Bronchial epithelial cell (primary cell): Measurements from ENCODE around the gene ZNF608. TPM values are rescaled to one million over a fixed set of nuclear protein-coding genes. Genes with fewer than 3 reads are reported as not detected.

Source experiments
- DNase-seq: peaks from one replicate; pipeline ENCODE4 v3.0.0-alpha.2; 2010; ENCODE audit warnings: low read depth
- FAIRE-seq: peaks from 2 replicates; lab custom pipeline; 2011; peaks lifted over from hg19 to GRCh38; lab: Jason Lieb, UNC
- H3K27me3 ChIP-seq: 2 replicates; pipeline ENCODE4 v1.5.1; 2011; ENCODE audit warnings: low read length; ENCODE audit not compliant: control insufficient read depth, insufficient read depth
- H3K36me3 ChIP-seq: 2 replicates; pipeline ENCODE4 v1.5.1; 2011; ENCODE audit warnings: low read length; ENCODE audit not compliant: control insufficient read depth, insufficient read depth
- H3K4me3 ChIP-seq: 2 replicates; pipeline ENCODE4 v1.5.1; 2011; ENCODE audit warnings: mild to moderate bottlenecking, low read depth, low read length, control low read depth
- total RNA-seq: library from RNA; depleted of rRNA; stranded (reverse); fragments of >200 nt; gene quantifications from 2 replicates; pipeline ENCODE4 v1.2.1, GENCODE V29; 2014
- TF ChIP-seq, protein P1 (sequence below): IDR thresholded peaks from 2 replicates; pipeline ENCODE4 v1.5.1; 2011; ENCODE audit warnings: mild to moderate bottlenecking, moderate library complexity, low read length, control low read depth, inconsistent platforms; ENCODE audit not compliant: insufficient read depth, severe bottlenecking

Gene ZNF608
- total RNA-seq, 1 donor from 2014 or later, result 4.5 TPM

DNA sequence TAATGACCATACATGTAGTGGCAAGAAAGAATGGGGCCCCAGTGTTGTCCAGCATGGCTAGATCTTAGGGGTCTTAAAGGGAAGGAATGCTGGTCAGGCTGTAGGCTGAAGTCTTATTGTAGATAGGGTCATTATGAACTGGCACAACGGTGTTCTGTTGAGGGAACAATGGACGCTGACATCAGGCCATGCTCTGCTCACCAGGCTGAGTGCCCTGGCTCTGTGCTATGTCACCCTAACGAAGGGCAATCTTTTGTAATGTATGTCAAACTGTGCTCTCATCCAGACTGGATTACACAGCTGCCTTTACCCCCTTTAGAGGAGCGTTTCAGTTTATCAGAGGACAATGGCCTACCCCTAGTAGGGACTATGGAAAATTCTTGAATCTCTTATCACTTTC is 14.6 kb upstream of the ZNF608 start:
- DNase-seq (no peak), FAIRE-seq (no peak)
- H3K27me3 ChIP-seq, result no peaks in the 10 kb centered on the region

DNA sequence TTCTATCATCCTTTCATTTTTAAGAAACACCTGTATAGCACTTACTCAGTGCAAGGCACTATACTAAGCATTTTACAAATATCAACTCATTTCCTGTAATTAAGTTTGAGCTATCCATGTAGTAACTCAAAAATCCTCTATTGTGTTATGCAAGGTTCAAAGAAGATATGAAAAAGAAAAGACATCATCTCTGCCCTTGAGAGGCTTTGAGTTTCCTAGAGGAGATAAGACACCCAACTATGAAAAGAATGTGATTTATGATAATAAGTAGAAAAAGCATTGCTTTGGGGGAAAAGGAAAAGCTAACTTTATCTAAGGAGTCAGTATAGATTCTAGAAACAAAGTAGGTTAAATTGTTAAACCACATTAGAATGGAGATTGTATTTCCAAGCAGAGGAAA is 14.2 kb upstream of the ZNF608 start:
- H3K4me3 ChIP-seq, result no peak overlapping the region
- H3K36me3 ChIP-seq, result no peaks in the 10 kb centered on the region
- TF ChIP-seq, protein P1, sequence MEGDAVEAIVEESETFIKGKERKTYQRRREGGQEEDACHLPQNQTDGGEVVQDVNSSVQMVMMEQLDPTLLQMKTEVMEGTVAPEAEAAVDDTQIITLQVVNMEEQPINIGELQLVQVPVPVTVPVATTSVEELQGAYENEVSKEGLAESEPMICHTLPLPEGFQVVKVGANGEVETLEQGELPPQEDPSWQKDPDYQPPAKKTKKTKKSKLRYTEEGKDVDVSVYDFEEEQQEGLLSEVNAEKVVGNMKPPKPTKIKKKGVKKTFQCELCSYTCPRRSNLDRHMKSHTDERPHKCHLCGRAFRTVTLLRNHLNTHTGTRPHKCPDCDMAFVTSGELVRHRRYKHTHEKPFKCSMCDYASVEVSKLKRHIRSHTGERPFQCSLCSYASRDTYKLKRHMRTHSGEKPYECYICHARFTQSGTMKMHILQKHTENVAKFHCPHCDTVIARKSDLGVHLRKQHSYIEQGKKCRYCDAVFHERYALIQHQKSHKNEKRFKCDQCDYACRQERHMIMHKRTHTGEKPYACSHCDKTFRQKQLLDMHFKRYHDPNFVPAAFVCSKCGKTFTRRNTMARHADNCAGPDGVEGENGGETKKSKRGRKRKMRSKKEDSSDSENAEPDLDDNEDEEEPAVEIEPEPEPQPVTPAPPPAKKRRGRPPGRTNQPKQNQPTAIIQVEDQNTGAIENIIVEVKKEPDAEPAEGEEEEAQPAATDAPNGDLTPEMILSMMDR, result no peak
- DNase-seq (no peak), FAIRE-seq (no peak)
- no peaks in the 10 kb centered on the region for H3K27me3 ChIP-seq

More for the DNA sequence above, 14.6 kb upstream of the ZNF608 start:
- no peak overlapping the region for H3K4me3 ChIP-seq
- H3K36me3 ChIP-seq, result no peaks in the 10 kb centered on the region
- TF ChIP-seq, protein P1, result no peak

DNA sequence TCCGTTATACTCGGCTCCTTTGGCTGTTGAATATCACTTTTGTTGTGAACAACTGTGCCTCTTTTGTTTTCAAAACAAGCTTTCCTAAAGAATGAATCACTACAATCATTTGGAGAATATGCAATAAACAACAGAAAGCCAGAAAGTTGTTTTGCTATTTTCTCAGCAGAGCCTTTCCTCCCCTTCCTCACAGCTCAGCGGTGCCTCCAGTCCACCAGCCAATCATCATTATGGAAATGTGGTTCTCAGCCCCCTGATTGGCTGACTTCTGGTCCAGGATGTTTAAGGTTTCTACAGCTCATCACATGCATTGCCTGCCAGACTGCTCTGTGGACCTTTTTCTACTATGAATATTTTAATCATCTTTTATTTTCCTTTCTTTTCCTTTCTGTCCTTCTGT is 9.1 kb upstream of the ZNF608 start:
- Histone ChIP-seq H3K27me3 (no peaks in the 10 kb centered on the region), H3K4me3 (no peak overlapping the region), H3K36me3 (no peaks in the 10 kb centered on the region)
- FAIRE-seq (no peak), DNase-seq (no peak)
- TF ChIP-seq, protein P1, result no peak

DNA sequence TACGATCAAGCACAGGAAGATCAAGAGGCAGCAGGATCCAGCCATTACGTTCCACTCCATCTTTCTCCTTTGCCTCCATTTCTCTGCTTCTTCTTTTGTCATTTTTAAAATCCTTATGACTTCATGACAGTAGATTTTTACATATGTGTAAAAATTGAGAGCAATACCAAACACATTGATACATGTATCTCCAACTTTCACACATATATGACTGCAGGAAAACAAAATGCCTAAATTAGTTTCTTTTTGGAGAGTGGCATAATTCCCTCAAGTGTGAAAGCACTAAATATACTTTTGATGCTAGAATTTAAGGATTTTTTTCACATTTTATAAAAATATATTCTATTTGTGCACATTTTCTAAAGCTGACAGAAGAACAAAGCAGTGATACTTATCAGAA is 8.6 kb upstream of the ZNF608 start:
- no peak overlapping the region for H3K4me3 ChIP-seq
- TF ChIP-seq, protein P1, result no peak
- no peaks in the 10 kb centered on the region for H3K36me3 ChIP-seq
- no peaks in the 10 kb centered on the region for H3K27me3 ChIP-seq
- DNase-seq (no peak), FAIRE-seq (no peak)

DNA sequence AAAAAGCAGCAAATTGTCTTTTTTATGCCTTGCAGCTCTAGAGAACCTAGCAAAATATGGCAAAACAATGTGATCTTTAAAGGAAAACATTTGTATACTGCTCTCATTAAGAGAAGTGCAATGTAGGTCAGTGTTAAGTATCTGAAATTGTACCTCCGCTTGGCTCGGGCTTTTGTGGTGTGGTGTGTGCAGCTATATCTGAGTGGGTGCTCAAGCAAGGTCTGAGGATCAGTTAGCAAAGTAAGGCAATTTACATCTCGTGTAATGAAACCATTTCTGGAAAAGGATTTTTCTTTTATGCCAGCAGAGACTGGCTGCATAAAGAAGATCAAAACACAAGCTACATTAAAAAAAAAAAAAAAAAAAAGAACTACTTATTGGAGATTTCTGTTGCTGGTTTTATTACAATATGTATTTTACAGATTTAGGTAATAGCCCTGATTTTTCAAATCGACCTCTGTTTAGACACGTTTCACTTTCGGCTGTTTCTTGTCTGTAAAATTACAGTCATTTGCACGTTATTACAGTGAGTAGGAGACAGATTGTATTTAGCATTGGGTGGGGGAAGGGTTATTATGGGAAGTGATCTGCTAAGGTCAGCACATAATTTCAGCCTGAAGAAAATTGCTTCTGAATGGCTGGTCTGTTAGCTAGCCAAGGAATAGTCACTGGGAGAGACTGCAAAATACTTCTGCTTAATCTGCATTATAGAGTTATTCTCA is 7.9 kb upstream of the ZNF608 start:
- TF ChIP-seq, protein P1, result no peak
- Histone ChIP-seq H3K36me3 (no peaks in the 10 kb centered on the region), H3K4me3 (no peak overlapping the region), H3K27me3 (no peaks in the 10 kb centered on the region)
- FAIRE-seq (no peak), DNase-seq (no peak)
